Measurements from ENCODE around the gene CAMKK1. TPM values are rescaled to one million over a fixed set of nuclear protein-coding genes. Genes with fewer than 3 reads are reported as not detected.

The CAMKK1 gene
- total RNA-seq, 2 donors from 2014 or later, result 1.8 to 4.7 TPM

- no peaks in the 10 kb centered on the region for H3K27me3 ChIP-seq (replicated peaks; ENCODE audit: insufficient read depth)
- peaks cover 0 to 18% of the 10 kb centered on the region in 2 donors for H3K4me1 ChIP-seq (ENCODE audit: control insufficient read depth in 1 of 2, low read depth in 2 of 2)
- peaks cover 3% of the 10 kb centered on the region for H3K36me3 ChIP-seq
- no peak overlapping the region for H3K4me3 ChIP-seq
- H3K27ac ChIP-seq, result no peak overlapping the region
- ATAC-seq (ENCODE audit: insufficient number of reproducible peaks, low FRiP score, low read depth), result no peak
- H3K9me3 ChIP-seq, result no peaks in the 10 kb centered on the region
- DNase-seq (ENCODE audit: low spot score), result no peak
- no peak for TF ChIP-seq CTCF (IDR thresholded peaks at IDR 0.05)
Observed at GRCh38 chr17:3929764-3930163, 36.9 kb upstream of the CAMKK1 start.

DNA sequence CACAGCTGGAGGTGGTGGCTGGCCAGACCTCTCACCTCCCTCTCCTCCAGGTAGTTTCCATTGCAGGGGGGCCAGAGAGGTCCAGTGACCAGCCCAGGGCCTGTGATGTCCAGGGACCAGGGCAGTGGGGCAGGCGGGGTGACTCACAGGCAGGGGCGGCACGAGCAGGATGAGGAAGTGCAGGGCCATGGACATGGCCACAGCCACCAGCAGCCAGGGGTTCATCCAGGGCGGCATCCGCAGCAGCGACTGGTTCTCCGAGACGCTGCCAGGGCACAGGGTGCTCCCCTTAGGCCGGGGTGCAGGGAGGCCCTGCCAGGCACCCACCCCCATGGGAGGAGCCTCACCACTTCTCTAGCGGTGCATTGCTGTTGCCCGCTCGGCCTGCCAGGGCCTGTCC is 36.3 kb upstream of the CAMKK1 start:
- no peak for DNase-seq (ENCODE audit: low spot score)

DNA sequence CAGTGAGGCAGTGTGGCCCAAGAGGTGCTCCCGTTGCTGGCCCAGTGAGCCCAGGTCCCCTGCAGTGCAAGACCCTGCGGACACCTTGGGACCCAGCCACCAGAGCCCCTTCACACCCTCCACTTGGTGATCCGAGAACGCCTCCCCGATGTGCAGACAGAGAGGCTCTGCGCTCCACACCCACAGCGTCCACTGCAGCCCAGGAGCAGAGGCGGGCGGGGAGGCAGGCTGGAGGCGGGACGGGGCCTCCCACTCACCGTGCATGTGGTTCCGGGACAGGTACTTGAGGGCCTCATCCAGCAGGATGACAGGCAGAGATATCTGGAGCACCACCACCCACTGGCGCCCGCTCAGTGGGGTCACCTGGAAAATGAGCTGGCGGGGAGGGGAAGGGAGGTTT is 35.6 kb upstream of the CAMKK1 start:
- no peaks in the 10 kb centered on the region for H3K27me3 ChIP-seq (replicated peaks; ENCODE audit: insufficient read depth)
- no peak overlapping the region for H3K4me3 ChIP-seq
- H3K27ac ChIP-seq, result no peak overlapping the region
- no peaks in the 10 kb centered on the region for H3K9me3 ChIP-seq
- no peak for TF ChIP-seq CTCF (IDR thresholded peaks at IDR 0.05)
- peaks cover 3% of the 10 kb centered on the region for H3K36me3 ChIP-seq
- ATAC-seq (ENCODE audit: insufficient number of reproducible peaks, low FRiP score, low read depth), result no peak
- DNase-seq (ENCODE audit: low spot score), result no peak
- H3K4me1 ChIP-seq (ENCODE audit: control insufficient read depth in 1 of 2, low read depth in 2 of 2), result peaks cover 0 to 18% of the 10 kb centered on the region in 2 donors

More for the DNA sequence above, 36.3 kb upstream of the CAMKK1 start:
- no peak for TF ChIP-seq CTCF (IDR thresholded peaks at IDR 0.05)
- Histone ChIP-seq H3K4me3 (no peak overlapping the region), H3K4me1 (ENCODE audit: control insufficient read depth in 1 of 2, low read depth in 2 of 2) (peaks cover 0 to 18% of the 10 kb centered on the region in 2 donors), H3K36me3 (peaks cover 3% of the 10 kb centered on the region), H3K27me3 (replicated peaks; ENCODE audit: insufficient read depth) (no peaks in the 10 kb centered on the region), H3K9me3 (no peaks in the 10 kb centered on the region), H3K27ac (no peak overlapping the region)
- no peak for ATAC-seq (ENCODE audit: insufficient number of reproducible peaks, low FRiP score, low read depth)

DNA sequence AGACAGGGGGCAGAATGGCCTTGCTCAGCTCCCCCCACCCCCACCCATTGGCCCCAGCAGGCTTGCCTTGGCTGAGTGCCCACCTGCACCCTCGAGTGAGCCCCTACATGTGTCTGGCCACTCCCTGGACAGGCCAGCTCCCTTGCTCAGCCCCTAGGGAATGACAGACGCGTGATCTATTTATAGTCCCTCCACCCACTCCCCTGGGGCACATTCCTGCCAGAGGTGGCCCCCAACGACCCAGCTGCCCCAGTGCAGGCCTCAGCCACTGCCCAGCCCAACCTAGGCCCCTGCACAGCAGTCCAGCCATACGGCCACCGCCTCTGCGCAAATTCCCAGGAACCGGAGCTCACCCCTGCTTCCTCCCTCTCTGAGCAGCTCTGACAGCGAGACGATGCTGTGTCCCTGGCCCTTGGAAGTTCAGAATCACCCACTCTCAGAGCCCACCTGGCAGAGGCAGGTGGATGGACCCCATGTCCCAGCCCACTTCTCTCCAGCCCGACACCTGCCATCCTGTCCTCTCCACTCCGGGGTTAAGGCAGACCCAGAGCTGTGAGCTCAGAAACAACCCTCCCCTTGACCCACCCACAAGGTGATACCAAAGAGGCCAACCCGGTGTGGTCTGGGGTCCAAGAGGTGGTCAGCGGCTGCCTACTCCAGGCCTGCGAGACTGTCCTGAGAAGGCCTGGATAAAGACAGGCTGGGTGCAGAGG is 34.9 kb upstream of the CAMKK1 start:
- H3K27ac ChIP-seq, result no peak overlapping the region
- ATAC-seq (ENCODE audit: insufficient number of reproducible peaks, low FRiP score, low read depth) (no peak), DNase-seq (ENCODE audit: low spot score) (no peak)

More for the DNA sequence above, 34.9 kb upstream of the CAMKK1 start:
- Histone ChIP-seq H3K4me1 (ENCODE audit: control insufficient read depth in 1 of 2, low read depth in 2 of 2) (peaks cover 0 to 18% of the 10 kb centered on the region in 2 donors), H3K36me3 (peaks cover 3% of the 10 kb centered on the region), H3K27me3 (replicated peaks; ENCODE audit: insufficient read depth) (no peaks in the 10 kb centered on the region), H3K9me3 (no peaks in the 10 kb centered on the region), H3K4me3 (no peak overlapping the region)
- no peak for TF ChIP-seq CTCF (IDR thresholded peaks at IDR 0.05)

All from thoracic aorta (tissue), 2 donors.